Dermis microvascular lymphatic vessel endothelial cell (primary cell): Measurements from ENCODE around the gene CD27. TPM values are rescaled to one million over a fixed set of nuclear protein-coding genes. Genes with fewer than 3 reads are reported as not detected.
"Not testable (repeated sequence)": the region's sequence is repeated elsewhere in the genome, so short reads cannot be mapped to it uniquely, and the experiment has no call there.

Experiments
- DNase-seq, 2 donors: peaks; one replicate each; pipeline versions ENCODE4 v3.0.0 to v3.0.0-alpha.2; 2010; ENCODE audit warnings: low read depth in 2 of 2
- total RNA-seq: library from RNA; depleted of rRNA; stranded (reverse); fragments of >200 nt; gene quantifications from 2 replicates; pipeline ENCODE4 v1.2.1, GENCODE V29; 2014

CD27 gene
- total RNA-seq, 1 donor from 2014 or later = not detected

DNA sequence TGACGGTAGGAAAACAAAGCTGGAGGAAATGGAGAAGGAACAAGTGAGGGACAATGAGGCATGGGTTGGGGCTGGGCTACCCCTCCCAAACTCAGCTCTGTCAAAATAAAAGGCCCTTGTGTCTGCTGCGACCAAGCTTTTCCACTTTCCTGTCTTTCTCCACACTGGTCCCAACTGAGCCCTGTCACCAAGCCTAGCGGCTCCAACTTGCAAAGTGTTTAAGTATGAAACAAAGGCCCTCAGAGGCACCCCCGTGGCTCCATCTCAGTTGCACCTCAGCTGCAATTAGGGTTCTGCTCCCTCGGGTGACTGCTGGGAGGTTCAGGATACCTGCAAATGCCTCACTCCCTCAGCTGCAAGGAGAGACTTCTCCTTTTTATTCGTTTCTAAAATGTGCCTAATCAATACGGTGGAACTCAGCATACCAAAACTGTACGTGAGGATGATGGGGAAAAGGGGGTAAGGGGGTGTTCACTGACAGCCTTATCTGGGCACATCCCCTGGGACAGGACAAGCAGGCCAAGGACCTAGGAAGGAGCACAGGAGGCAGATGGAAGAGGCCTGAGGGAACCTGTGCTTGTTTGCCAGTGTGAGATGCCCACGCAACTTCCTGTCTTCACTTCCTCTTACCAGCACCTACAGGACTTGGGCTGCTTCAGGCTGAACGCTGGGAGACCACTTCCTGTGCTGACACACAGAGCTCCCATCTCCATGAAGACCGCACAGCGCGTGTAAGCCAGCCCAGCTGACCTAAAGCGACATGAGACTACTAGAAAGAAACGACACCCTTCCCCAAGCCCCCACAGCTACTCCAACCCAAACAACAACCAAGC is 16.9 kb downstream of the CD27 start:
- DNase-seq = peak in 1 of 2 donors; percentile 78

DNA sequence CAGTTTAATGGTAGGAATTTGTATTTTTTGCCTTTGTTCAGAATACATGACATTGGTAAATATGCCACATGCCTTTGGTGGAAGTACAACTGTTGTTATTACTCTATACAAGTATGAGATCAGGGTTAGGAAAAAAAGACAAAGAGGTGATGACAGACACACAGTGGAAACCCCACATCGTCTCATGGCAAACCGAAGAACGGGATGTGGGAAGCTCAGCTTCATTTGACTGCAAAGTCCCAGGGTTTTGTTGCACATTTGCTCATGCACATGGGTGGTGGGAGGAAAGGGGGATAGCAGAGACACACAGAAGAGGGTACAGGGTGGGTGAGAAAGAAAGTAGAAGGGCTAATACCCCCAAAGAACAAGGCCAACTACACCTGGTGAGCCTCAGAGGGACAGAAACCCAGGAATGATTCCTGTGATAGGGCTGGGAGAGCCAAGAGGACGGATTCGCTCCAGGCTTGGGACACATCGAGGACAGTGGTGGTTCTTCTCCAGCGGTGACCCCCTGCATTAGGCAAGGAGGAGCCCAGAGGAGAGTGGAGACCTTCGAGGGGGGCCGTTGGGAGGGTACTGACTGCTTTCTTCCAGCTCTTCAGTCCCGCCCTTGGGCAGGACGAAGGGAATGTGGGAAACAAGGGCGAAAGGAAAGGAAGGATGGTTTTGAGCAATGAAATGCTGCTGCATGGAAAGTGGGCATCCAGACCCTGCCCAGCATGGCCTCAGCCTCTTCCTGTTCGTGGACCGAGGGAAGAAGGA is 17.7 kb downstream of the CD27 start:
- DNase-seq = peak; percentile 88 to 89

DNA sequence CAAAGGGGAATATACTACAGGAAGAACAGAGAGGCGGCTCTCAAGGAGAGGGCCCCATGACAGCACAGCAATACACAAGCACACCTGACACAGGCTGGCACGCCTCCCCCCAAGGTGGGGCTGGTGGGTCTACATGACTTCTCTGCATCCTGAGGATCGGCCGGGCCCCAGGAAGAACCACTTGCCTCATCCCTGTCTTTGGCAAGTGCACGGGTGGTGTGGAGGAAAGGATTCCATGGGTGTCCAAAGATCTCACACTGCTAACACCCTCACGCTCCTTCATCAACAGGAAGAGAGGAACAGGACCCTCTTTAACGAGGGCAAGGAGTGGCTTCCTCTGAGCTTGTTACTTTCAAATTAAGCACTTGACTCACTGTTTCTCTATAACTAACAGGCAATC is 18.5 kb downstream of the CD27 start:
- peak in 1 of 2 donors; percentile 39 for DNase-seq

DNA sequence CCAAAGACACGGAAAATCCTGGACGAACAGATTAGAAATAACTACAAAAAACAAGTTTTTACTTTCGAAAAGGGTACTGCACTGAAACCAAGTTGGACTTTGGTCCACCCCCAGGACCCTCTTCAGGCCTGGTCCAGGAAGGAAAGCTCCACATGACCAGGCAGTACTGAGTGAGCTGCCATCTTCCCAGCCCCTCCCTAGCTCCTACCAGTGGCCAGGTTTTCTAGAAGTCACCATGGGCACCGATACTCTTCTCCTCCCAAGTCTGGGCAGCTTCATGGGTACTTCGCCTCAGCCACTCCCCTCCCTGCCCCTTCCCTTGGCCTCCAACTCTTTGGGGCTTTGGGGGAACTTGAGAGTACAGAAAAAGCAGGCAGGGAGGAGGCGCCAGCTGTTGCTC is 19.1 kb downstream of the CD27 start:
- no peak for DNase-seq

GRCh38 chr12:6464531-6464930 is 19.8 kb downstream of the CD27 start:
- peak in 1 of 2 donors; percentile 37 for DNase-seq

- peak; percentile 66 to 81 for DNase-seq
Observed at GRCh38 chr12:6465467-6466183, 20.9 kb downstream of the CD27 start.

DNA sequence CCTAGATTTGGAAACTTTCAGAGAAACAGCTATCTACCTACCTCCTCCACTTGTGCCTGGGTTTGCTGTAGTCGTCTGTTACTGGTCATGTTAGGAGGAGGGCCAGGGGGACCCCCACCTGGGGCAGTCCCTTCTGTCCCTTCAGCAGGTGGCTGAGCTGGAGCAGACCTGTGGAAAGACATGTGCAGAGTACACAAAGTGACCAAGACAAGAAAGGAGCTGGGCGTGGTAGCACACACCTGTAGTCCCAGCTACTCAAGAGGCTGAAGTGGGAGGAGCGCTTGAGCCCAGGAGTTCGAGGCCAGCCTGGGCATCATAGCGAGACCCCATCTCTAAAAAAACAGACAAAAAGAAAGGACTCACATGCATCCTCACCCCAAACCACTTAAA is 21.4 kb downstream of the CD27 start:
- DNase-seq = no peak

DNA sequence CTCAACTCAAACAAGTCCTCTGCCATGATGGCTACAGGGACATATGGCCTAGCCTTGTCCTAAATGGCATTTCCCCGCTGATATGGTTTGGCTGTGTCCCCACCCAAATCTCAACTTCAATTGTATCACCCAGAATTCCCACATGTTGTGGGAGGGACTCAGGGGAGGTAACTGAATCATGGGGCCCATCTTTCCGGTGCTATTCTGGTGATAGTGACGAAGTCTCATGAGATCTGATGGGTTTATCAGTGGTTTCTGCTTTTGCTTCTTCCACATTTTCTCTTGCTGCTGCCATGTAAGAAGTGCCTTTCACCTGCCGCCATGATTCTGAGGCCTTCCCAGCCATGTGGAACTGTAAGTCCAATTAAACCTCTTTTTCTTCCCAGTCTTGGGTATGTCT is 22.0 kb downstream of the CD27 start:
- not testable (repeated sequence) for DNase-seq

DNA sequence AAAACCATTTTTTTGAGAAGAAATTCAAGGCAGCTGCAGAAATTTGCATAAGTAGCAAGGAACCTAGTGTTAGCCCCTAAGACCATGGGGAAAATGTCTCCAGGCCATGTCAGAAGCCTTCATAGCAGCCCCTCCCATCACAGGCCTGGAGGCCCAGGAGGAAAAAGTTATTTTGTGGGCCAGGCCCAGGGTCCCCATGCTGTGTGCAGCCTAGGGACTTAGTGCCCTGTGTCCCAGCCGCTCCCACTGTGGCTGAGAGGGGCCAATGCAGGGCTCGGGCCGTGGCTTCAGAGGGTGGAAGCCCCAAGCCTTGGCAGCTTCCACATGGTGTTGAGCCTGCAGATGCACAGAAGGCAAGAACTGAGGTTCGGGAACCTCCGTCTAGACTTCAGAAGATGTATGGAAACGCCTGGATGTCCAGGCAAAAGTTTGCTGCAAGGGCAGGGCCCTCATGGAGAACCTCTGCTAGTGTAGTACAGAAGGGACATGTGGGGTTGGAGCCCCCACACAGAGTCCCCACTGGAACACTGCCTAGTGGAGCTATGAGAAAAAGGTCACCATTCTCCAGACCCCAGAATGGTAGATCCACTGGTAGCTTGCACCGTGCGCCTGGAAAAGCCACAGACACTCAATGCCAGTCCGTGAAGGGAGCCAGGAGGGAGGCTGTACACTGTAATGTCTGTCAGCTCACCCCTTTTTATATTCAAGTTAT is 23.0 kb downstream of the CD27 start:
- not testable (repeated sequence) for DNase-seq

GRCh38 chr12:6468283-6468575 is 23.5 kb downstream of the CD27 start:
- DNase-seq = peak in 1 of 2 donors; percentile 24

DNA sequence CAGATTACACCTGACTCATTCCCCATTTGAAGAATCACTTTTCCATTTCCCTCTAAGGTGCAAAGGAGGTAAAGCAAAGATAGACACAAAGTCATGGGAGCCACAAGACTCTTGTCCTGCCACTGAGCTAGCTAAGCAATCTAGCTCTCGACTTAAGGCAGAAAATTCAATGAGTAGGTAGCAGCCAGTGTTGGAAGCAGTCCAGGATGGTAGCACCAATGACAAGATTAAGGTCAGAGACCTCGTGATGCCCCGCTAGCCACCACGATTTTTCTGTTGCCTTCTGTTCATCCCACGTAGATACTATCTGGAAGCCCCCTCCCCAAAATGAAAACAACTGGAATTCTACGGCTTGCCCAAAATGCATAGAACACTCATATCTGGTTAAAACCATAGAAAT is 24.3 kb downstream of the CD27 start:
- no peak for DNase-seq

- no peak for DNase-seq
Observed at GRCh38 chr12:6469609-6470374, 25.0 kb downstream of the CD27 start.

DNA sequence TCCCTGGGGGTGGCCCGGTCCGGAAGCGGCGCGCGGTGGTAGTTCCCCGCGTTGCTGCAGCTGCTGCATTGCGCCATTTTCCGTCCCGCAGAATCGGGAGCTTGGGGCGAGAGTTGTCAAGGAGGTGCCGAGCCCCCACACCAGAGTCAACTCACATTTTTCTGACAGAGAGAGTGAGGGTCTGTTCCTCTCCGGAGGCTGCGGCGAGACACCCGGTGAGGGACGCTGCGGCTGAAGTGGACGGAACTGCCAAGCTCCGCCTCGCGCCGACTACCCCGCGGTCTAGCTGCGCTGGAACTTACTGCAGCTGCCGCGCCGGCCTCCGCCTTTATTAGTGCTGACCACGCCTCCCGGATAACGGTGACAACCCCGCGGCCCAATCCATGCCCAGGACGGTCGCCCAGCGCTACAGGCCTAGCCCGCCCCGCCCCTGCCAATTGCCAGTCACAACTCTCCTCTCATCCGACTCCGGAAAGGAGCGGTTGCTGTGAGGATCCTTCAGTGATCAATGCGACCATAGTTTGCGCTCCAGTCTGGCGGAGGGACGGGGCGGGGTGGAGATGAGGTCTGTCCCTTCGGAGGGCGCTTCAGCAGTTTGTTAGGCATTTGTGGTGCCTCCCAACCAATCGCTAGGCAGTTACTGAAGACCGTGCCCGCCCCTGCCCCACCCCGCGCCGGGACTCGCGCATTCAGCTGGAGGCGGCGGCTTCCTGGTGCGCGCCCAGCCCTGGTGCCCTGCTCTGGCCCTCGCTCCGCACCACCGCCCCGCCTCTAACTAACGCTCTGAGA is 25.8 kb downstream of the CD27 start, which contains the start of gene VAMP1:
Gene VAMP1 (minus strand): TSS at position 303 of the 789 bp plus-strand sequence. CDS start 146 bp downstream, at position 157.
- peak; percentile 93 to 98 for DNase-seq

DNA sequence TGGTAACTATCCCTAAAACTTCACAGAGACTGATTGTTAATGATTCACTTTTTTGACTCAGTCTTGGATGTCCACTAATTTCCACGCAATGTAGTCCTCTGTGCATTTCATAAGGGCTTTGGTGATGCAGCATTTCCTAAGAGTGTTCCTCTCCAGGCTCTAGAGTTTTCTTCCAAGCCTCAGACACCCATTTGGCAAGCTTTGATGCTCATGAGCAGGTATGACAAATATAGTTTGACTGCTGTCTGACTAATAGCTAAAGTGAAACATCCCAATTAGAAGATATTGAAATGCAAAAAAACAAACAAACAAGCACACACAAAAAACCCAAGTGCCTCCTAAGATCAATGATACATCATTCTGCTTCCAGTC is 27.2 kb downstream of the CD27 start:
- no peak for DNase-seq

GRCh38 chr12:6472491-6472890 is 27.7 kb downstream of the CD27 start:
- no peak for DNase-seq

- DNase-seq = not testable (repeated sequence)
Observed at GRCh38 chr12:6475233-6475975, 30.6 kb downstream of the CD27 start.

- no peak for DNase-seq
Observed at GRCh38 chr12:6476489-6476888, 31.7 kb downstream of the CD27 start.

- DNase-seq = not testable (repeated sequence)
Observed at GRCh38 chr12:6477601-6478377, 33.0 kb downstream of the CD27 start.
